Measurements from ENCODE around the gene TUSC2.

Gene TUSC2

GRCh38 chr3:50336452-50337174 is 8.6 kb upstream of the TUSC2 start:
- DNase-seq (ENCODE audit: low read depth, low spot score) = no peak

GRCh38 chr3:50334339-50335075 is 6.5 kb upstream of the TUSC2 start:
- DNase-seq (ENCODE audit: low read depth, low spot score) = no peak

GRCh38 chr3:50333744-50334328 is 5.8 kb upstream of the TUSC2 start:
- no peak for DNase-seq (ENCODE audit: low read depth, low spot score)

- DNase-seq (ENCODE audit: low read depth, low spot score) = no peak
These were observed 3.4 kb upstream of the TUSC2 start for GRCh38 chr3:50331364-50331907.

GRCh38 chr3:50330330-50330729 is 2.3 kb upstream of the TUSC2 start:
- no peak for DNase-seq (ENCODE audit: low read depth, low spot score)

GRCh38 chr3:50327129-50327528 is 894 bp downstream of the TUSC2 start:
- DNase-seq (ENCODE audit: low read depth, low spot score) = no peak

GRCh38 chr3:50326182-50326541 is 1.9 kb downstream of the TUSC2 start:
- DNase-seq (ENCODE audit: low read depth, low spot score) = no peak

- no peak for DNase-seq (ENCODE audit: low read depth, low spot score)
These were observed 2.4 kb downstream of the TUSC2 start for GRCh38 chr3:50325497-50326181.

GRCh38 chr3:50325113-50325480 is 2.9 kb downstream of the TUSC2 start:
- DNase-seq (ENCODE audit: low read depth, low spot score) = no peak

- DNase-seq (ENCODE audit: low read depth, low spot score) = peak; percentile 80
These were observed 3.5 kb downstream of the TUSC2 start for GRCh38 chr3:50324351-50325112.

GRCh38 chr3:50323614-50324199 is 4.3 kb downstream of the TUSC2 start:
- DNase-seq (ENCODE audit: low read depth, low spot score) = no peak

- no peak for DNase-seq (ENCODE audit: low read depth, low spot score)
These were observed 4.9 kb downstream of the TUSC2 start for GRCh38 chr3:50323092-50323600.

GRCh38 chr3:50322386-50323091 is 5.5 kb downstream of the TUSC2 start, which contains the start of gene HYAL2:
Gene HYAL2, minus strand, starts transcription at chr3:50322745. Its CDS starts 2,256 bp downstream, at chr3:50320489.
- no peak for DNase-seq (ENCODE audit: low read depth, low spot score)

- no peak for DNase-seq (ENCODE audit: low read depth, low spot score)
These were observed 6.0 kb downstream of the TUSC2 start for GRCh38 chr3:50322115-50322385.

GRCh38 chr3:50321336-50322114 is 6.5 kb downstream of the TUSC2 start:
- DNase-seq (ENCODE audit: low read depth, low spot score) = peak; percentile 96

GRCh38 chr3:50320853-50321335 is 7.1 kb downstream of the TUSC2 start:
- peak; percentile 92 for DNase-seq (ENCODE audit: low read depth, low spot score)

GRCh38 chr3:50319894-50320625 is 8.0 kb downstream of the TUSC2 start:
- DNase-seq (ENCODE audit: low read depth, low spot score) = no peak

GRCh38 chr3:50319181-50319893 is 8.7 kb downstream of the TUSC2 start:
- DNase-seq (ENCODE audit: low read depth, low spot score) = no peak
